PC-3 (cell line): Measurements from ENCODE around the gene CLEC4D.

Experiments used
- CTCF ChIP-seq: fragments of 300-600 bp; sonication (generic); conservative IDR thresholded peaks from 2 replicates; pipeline ENCODE4 v1.5.1; 2017; ENCODE audit warnings: antibody characterized with exemption, low read depth, mild to moderate bottlenecking, low read length
- EZH2 ChIP-seq: fragments of 300-600 bp; sonication (generic); IDR thresholded peaks from one replicate; pipeline ENCODE4 v1.6.1; 2017; ENCODE audit warnings: antibody characterized with exemption, mild to moderate bottlenecking, low read length; ENCODE audit not compliant: unreplicated experiment

- no peak for TF ChIP-seq CTCF
- no peak for TF ChIP-seq EZH2
Observed at GRCh38 chr12:8517971-8518370, 4.7 kb downstream of the CLEC4D start.
